Smooth muscle cell (in vitro differentiated cells): ENCODE data around the gene FOXP3. TPM values are rescaled to one million over a fixed set of nuclear protein-coding genes. Genes with fewer than 3 reads are reported as not detected.

Experiments used
- DNase-seq: peaks from one replicate; lab custom pipeline; 2025; ENCODE audit not compliant: unreplicated experiment; lab: John Stamatoyannopoulos, UW
- H2AFZ ChIP-seq: fragments of 200-600 bp; sonication (generic); 2 replicates; pipeline ENCODE4 v1.6.0; 2016; ENCODE audit warnings: antibody characterized with exemption, low read depth, mild to moderate bottlenecking
- H3F3A ChIP-seq: fragments of 200-600 bp; sonication (generic); 2 replicates; pipeline ENCODE4 v1.6.0; 2017; ENCODE audit warnings: antibody characterized with exemption, low read depth
- H3K27ac ChIP-seq: fragments of 200-600 bp; sonication (generic); 2 replicates; pipeline ENCODE4 v1.5.1; 2016; ENCODE audit warnings: low read depth, mild to moderate bottlenecking
- H3K27me3 ChIP-seq: fragments of 200-600 bp; sonication (generic); 2 replicates; pipeline ENCODE4 v1.6.1; 2016; ENCODE audit warnings: low read depth, mild to moderate bottlenecking
- H3K36me3 ChIP-seq: fragments of 200-600 bp; sonication (generic); 2 replicates; pipeline ENCODE4 v1.5.1; 2016; ENCODE audit warnings: low read depth
- H3K4me1 ChIP-seq: fragments of 200-600 bp; sonication (generic); 2 replicates; pipeline ENCODE4 v1.5.1; 2016; ENCODE audit warnings: low read depth
- H3K4me2 ChIP-seq: fragments of 200-600 bp; sonication (generic); 2 replicates; pipeline ENCODE4 v1.6.0; 2016; ENCODE audit warnings: mild to moderate bottlenecking
- H3K4me3 ChIP-seq: fragments of 200-600 bp; sonication (generic); 2 replicates; pipeline ENCODE4 v1.5.1; 2016; ENCODE audit warnings: mild to moderate bottlenecking
- H3K79me2 ChIP-seq: fragments of 200-600 bp; sonication (generic); 2 replicates; pipeline ENCODE4 v1.6.0; 2016; ENCODE audit warnings: low read depth, mild to moderate bottlenecking
- H3K9ac ChIP-seq: fragments of 200-600 bp; sonication (generic); 2 replicates; pipeline ENCODE4 v1.6.0; 2016; ENCODE audit warnings: low read depth
- H3K9me3 ChIP-seq: fragments of 200-600 bp; sonication (generic); replicated peaks from 2 replicates; pipeline ENCODE4 v1.5.1; 2016; ENCODE audit warnings: low read depth
- H4K20me1 ChIP-seq: fragments of 200-600 bp; sonication (generic); 2 replicates; pipeline ENCODE4 v1.6.0; 2016; ENCODE audit warnings: low read depth
- CTCF ChIP-seq: fragments of 200-600 bp; sonication (generic); IDR thresholded peaks from 2 replicates; pipeline ENCODE4 v1.5.1; 2017; ENCODE audit warnings: borderline replicate concordance, mild to moderate bottlenecking, antibody characterized with exemption; ENCODE audit not compliant: insufficient read depth, poor library complexity, severe bottlenecking
- WGBS: methylation state at CpG from one replicate; pipeline ENCODE4 v1.1.7; 2016; ENCODE audit warnings: low lambda C conversion rate; 5-methylcytosine and 5-hydroxymethylcytosine counted together
- polyA plus RNA-seq: library from polyadenylated mRNA; unstranded; fragments of >200 nt; fragmentation: Nextera tagmentation; extraction: Ambion mirVana; gene quantifications from 2 replicates; pipeline ENCODE4 v1.2.1, GENCODE V29; 2016
- total RNA-seq: library from RNA; depleted of rRNA; stranded (reverse); fragments of >200 nt; gene quantifications from 2 replicates; pipeline ENCODE4 v1.2.3, GENCODE V29; 2014

FOXP3 gene
- total and polyA plus RNA-seq, 2 experiments from 2014 or later = not detected

- Histone ChIP-seq H3K4me1 (no peaks in the 10 kb centered on the region), H3K4me3 (no peak overlapping the region), H3K36me3 (no peaks in the 10 kb centered on the region), H3K79me2 (no peaks in the 10 kb centered on the region), H3K9me3 (no peaks in the 10 kb centered on the region), H3K27me3 (no peaks in the 10 kb centered on the region), H3F3A (no peaks in the 10 kb centered on the region), H2AFZ (no peak overlapping the region), H3K9ac (no peak overlapping the region), H3K4me2 (no peak overlapping the region), H4K20me1 (no peaks in the 10 kb centered on the region), H3K27ac (no peak overlapping the region)
- WGBS = 86% methylated on average over 14 of the region's 14 CpGs
- no peak for TF ChIP-seq CTCF
- no peak for DNase-seq
These were observed 7.3 kb downstream of the FOXP3 start for GRCh38 chrX:49257074-49257790.

GRCh38 chrX:49256268-49256995 lies 8.1 kb downstream of the FOXP3 start:
- TF ChIP-seq CTCF = no peak
- H3K27ac ChIP-seq = no peak overlapping the region
- no peak overlapping the region for H3K4me2 ChIP-seq
- no peak overlapping the region for H2AFZ ChIP-seq
- no peaks in the 10 kb centered on the region for H3K27me3 ChIP-seq
- no peaks in the 10 kb centered on the region for H3K9me3 ChIP-seq
- no peak overlapping the region for H3K9ac ChIP-seq
- no peaks in the 10 kb centered on the region for H3F3A ChIP-seq
- no peaks in the 10 kb centered on the region for H3K79me2 ChIP-seq
- no peaks in the 10 kb centered on the region for H3K36me3 ChIP-seq
- H3K4me1 ChIP-seq = no peaks in the 10 kb centered on the region
- 76% methylated on average over 9 of the region's 9 CpGs for WGBS
- H3K4me3 ChIP-seq = no peak overlapping the region
- DNase-seq = no peak
- no peaks in the 10 kb centered on the region for H4K20me1 ChIP-seq

GRCh38 chrX:49254639-49255038 lies 9.9 kb downstream of the FOXP3 start:
- Histone ChIP-seq H3K4me1 (no peaks in the 10 kb centered on the region), H3K27me3 (no peaks in the 10 kb centered on the region), H3K36me3 (no peaks in the 10 kb centered on the region), H3F3A (no peaks in the 10 kb centered on the region), H3K9me3 (no peaks in the 10 kb centered on the region), H2AFZ (no peak overlapping the region), H3K27ac (no peak overlapping the region), H3K9ac (no peak overlapping the region), H3K4me3 (no peak overlapping the region), H3K4me2 (no peak overlapping the region), H3K79me2 (no peaks in the 10 kb centered on the region), H4K20me1 (no peaks in the 10 kb centered on the region)
- 88% methylated on average over 7 of the region's 7 CpGs for WGBS
- no peak for DNase-seq
- TF ChIP-seq CTCF = no peak
